Tibial nerve (tissue), 3 donors: ENCODE results near the gene MOGAT1.

Source experiments
- CTCF ChIP-seq, 5 experiments: fragments of 200-600 bp in 3 of 5; fragments of 450-650 bp in 2 of 5; sonication (generic) in 3 of 5; IDR thresholded peaks; one replicate each; pipeline ENCODE4 v1.5.1; 2016 to 2019; ENCODE audit warnings: antibody characterized with exemption in 5 of 5, mild to moderate bottlenecking in 3 of 5, moderate library complexity in 2 of 5
- POLR2A ChIP-seq, 2 donors: fragments of 450-650 bp; IDR thresholded peaks; one replicate each; pipeline ENCODE4 v1.6.1; 2017; ENCODE audit warnings: antibody characterized with exemption in 2 of 2, mild to moderate bottlenecking in 2 of 2, moderate library complexity in 2 of 2

- TF ChIP-seq CTCF (IDR thresholded peaks at IDR 0.05) = no peak
- no peak for TF ChIP-seq POLR2A (IDR thresholded peaks at IDR 0.05)
Measured at GRCh38 chr2:222747526-222748160, 76.2 kb downstream of the MOGAT1 start.
